GM18873 (cell line): Measurements from ENCODE around the gene MAST1.
"Not testable (repeated sequence)": the region's sequence is repeated elsewhere in the genome, so short reads cannot be mapped to it uniquely, and the experiment has no call there.

Source experiments
- ATAC-seq: cut with Tn5 transposase; IDR thresholded peaks from one replicate; pipeline ENCODE4 v1.9.1; 2021; ENCODE audit warnings: mild to moderate bottlenecking, moderate library complexity, moderate number of reproducible peaks; ENCODE audit not compliant: unreplicated experiment, low FRiP score

MAST1 gene

DNA sequence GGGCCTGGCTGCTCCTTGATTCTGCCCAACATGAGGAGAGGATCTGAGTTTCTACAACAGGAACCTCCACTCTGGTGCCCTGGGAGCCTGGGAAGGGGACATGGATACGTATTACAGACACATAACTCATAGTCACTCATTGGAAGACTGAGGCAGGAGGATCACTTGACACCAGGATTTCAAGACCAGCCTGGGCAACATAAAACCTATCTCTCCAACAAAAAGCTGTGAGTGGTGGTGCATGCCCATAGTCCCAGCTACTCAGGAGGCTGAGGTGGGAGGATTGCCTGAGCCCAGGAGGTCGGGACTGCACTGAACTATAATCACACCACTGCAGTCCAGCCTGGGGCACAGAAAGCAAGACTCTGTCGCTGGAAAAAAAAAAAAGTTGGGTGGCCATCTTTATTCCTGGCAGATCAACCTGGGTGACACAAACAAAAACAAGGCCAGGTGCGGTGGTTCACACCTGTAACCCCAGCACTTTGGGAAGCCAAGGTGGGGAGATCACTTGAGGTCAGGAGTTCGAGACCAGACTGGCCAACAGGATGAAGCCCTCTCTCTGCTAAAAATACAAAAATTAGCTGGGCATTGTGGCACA lies 49.8 kb downstream of the MAST1 start:
- no peak for ATAC-seq

DNA sequence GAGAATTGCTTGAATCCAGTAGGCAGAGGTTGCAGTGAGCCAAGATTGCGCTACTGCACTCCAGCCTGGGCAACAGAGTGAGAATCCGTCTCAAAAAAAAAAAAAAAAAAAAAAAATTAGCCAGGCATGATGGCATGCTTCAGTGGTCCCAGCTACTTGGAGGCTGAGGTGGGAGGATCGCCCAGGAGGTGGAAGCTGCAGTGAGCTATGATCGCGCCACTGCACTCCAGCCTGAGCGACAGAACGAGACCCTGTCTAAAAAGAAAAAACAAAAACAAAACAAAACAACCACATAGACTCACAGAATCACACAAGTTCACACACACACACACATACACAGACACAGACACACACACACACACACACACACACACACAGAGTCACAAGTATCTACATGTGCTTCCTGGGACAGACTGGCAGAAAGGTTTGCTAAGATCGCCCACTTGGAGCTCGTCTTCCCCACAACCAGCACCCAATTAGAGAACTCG lies 52.0 kb downstream of the MAST1 start:
- ATAC-seq, result not testable (repeated sequence)

GRCh38 chr19:12890787-12891552 lies 52.7 kb downstream of the MAST1 start, which contains the start of gene GCDH:
Gene GCDH, plus strand, starts transcription at chr19:12891160. Its CDS starts 145 bp downstream, at chr19:12891305.
- peak; percentile 72 for ATAC-seq

DNA sequence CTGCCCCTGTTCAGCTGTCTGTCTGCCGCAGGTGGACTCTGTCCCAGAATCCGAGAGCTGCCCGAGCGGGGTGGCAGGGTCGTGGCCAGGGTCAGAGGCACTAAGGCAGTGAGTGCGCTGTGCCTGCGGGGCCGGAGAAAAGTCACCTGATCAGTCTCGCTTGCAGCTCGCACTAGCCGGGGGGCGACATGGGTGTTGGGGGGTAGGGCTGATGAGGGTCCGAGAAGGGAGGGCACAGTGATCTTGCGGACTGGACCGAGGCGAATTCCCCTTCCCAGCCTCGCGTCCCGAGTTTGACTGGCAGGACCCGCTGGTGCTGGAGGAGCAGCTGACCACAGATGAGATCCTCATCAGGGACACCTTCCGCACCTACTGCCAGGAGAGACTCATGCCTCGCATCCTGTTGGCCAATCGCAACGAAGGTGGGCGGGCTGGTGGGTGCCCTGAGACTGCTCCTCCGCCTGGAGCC lies 53.3 kb downstream of the MAST1 start:
- no peak for ATAC-seq

DNA sequence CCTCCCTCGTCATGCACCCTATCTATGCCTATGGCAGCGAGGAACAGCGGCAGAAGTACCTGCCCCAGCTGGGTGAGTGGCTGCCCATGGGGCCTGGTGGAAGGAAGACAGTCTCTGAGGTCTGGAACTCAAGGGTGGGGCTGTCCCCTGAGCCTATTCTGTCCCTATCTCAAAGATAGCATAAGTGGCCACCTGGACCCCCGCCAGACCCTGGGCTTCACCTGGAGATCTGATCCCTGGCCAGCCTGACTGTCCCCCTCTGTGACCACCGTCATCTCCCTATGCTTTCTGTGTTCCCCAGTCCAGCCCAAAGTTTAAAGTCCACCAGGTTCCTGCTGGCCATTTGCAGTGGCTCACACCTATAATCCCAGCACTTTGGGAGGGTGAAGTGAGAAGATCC lies 55.3 kb downstream of the MAST1 start:
- ATAC-seq, result no peak

DNA sequence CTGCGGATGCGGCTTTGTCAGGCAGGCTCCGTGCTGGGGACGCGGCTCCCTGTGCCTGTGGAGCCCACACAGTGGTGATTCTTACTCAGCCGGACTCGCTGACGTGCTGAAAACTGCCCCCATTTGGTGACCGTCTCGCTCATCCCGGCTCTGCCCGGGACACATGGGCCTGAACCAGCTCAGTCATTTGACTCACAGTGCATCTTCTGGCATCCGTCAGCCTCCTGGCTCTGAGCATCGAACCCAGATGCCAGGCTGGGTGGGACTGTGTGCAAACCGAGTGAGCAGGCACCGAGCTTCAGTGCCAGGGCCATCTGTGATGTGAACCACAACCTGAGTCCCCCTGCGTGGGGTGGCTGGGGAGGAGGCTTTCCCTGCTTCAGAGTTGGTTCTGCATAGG lies 58.1 kb downstream of the MAST1 start:
- ATAC-seq, result no peak

DNA sequence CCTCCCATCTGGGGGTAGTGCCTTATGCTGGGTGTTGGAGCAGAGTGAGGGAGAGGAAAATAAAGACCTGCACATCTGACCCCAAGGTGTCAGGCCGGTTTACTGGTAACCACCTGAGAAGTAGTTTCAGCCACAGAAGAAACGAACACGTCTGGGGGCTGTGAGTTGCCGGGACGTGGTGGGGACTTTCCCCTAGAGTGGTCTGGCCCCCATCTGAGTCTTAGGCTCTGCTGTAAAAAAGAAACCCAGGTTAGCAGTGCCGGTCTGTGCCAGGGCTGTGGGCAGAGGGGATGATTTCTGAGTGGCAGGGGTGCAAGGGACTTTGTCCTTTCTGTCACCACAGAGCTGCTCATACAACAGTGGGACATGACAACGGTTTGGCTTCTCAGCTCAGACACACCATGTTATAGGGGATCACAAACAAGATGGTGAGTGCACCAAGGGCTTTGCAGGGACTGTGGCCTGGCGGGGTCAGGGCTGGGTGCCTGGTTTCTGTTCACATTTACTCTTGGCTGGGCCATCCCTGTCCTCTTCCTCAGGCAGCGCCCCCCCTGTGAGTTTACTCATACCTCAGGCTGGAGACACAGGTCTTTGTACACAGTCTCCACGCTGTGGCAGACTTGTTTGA lies 61.7 kb downstream of the MAST1 start:
- ATAC-seq, result no peak

DNA sequence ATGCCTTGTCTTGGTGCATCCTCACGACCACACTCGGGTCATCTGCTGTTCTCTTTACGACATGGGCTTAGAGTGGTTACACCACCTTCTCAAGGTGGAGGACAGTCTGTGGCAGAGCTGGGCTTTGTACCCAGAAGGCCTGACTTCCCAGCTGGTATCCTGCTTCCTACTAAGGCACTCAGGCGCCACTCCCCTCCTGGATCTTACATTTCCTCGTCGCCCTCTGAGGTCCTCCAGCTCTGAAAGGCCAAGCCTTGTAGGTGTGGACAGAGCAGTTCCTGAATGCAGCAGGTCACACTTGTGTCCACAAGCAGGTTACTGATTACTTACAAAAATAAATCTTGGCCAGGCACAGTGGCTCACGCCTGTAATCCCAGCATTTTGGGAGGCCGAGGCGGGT lies 68.9 kb downstream of the MAST1 start:
- no peak for ATAC-seq

- no peak for ATAC-seq
These were observed 74.3 kb downstream of the MAST1 start for GRCh38 chr19:12912571-12912970.

DNA sequence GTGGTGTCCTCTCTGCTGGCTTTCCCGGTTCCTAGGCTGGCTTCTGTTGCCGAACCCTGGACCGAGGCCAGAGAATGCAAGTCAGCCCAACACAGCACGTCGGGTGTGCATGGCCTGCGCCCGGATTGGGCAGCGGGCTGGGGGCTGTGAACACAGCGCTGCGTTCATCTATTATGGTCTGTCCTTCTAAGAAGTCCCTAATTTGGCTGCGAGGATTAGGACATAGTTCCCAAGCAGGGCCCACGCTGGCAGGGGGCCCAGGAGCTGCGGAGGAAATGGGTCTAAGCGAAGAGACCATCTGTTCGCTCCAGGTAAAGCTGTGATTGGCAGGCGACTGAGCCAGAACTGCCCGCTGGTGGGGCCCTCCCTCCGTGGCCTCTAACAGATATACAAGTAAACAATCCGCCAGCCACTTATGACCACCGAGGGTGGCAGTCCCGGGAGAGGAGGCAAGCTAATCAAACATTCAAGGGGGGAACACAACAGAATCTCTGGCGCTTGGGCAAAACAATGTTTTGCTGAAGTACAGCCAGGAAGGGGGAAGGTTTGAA lies 74.8 kb downstream of the MAST1 start:
- no peak for ATAC-seq

DNA sequence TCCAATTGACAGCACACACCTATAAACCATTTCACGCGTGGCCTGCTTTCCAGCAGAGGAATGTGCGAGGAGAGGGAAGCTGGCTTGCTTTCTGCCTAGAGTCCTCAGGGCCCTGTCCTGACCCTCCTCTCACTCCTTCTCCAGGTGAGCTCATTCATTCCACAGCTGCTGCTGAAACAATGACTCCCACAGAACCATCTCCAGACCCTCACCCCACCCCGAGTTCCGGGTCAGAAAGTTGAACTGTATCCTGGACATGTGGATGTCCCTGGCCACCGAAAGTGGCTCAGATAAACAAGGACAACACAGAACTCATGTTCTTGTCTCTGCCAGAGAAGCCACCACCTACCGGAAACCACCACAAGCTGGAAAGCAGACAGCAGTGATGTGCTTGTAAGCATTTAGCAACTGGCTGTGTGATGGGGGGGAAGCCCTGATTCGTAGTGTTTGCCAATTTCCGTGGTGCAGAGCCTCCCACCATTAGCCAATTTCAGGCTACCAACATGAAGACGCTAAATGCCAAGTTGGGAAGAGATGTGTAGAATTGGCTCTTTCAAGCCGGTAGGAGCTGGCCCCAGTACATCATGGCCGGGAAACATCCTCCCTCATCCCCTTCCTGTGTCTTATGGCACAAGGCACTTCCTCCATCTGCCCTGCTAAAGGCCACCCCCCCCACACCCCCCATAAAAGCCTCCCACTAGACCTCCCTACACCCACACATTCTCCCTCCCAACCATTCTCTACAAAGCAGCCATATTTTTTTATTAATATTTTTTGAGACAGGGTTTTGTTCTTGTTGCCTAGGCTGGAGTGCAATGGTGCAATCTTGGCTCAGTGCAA lies 75.8 kb downstream of the MAST1 start:
- ATAC-seq, result no peak

DNA sequence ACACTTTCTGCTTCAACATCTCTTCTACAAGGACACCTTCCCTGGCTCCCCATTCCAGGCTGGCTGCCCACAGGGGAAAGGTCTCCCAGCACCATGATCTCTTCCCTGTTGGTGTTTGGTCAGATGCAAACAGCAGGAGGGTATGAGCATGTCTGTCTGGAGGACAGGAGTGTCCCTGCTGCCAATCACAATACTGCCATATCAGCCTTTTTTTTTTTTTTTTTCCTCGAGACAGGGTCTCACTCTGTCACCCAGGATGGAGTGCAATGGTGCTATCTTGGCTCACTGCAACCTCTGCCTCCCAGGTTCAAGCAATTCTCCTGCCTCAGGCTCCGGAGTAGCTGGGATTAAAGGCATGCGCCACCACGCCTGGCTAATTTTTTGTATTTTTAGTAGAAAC lies 77.5 kb downstream of the MAST1 start:
- not testable (repeated sequence) for ATAC-seq

GRCh38 chr19:12918253-12918652 lies 79.9 kb downstream of the MAST1 start:
- ATAC-seq, result no peak

GRCh38 chr19:12921047-12921446 lies 82.7 kb downstream of the MAST1 start:
- no peak for ATAC-seq

- no peak for ATAC-seq
These were observed 84.6 kb downstream of the MAST1 start for GRCh38 chr19:12922959-12923358.
